HCT116 (cell line): ENCODE results near the gene RPL19. TPM values are rescaled to one million over a fixed set of nuclear protein-coding genes. Genes with fewer than 3 reads are reported as not detected.

ENCODE experiments used
- ATAC-seq: fragments of 200-7000 bp; cut with Tn5 transposase; 2 replicates; pipeline ENCODE4 v1.9.1; 2020; ENCODE audit warnings: mild to moderate bottlenecking, moderate library complexity
- BruUV-seq: library from RNA; stranded (reverse); fragments of 400-500 nt; replicated peaks from 2 replicates; lab custom pipeline; 2021; lab: Mats Ljungman, UMichigan
- CTCF ChIA-PET: fragments of 300-600 bp; sonication (Branson Sonifier 250); formaldehyde crosslinking; loops from one replicate; lab custom pipeline; 2021; ENCODE audit warnings: antibody characterized with exemption; lab: Charles Lee
- POLR2A ChIA-PET: fragments of 300-600, 350-600 bp; sonication (Branson Sonifier 250); formaldehyde crosslinking; loops from one replicate; lab custom pipeline; 2021; ENCODE audit warnings: antibody characterized with exemption; lab: Charles Lee
- RAD21 ChIA-PET, 2 experiments: fragments of 300-600 bp; sonication (Branson Sonifier 250); formaldehyde crosslinking; loops; one replicate each; lab custom pipeline; 2023; ENCODE audit warnings: low total read pairs in 2 of 2; ENCODE audit not compliant: uncharacterized antibody in 2 of 2, unreplicated experiment in 2 of 2, low non-redundant PET in 1 of 2; lab: Charles Lee
- DNase-seq: peaks from one replicate; pipeline ENCODE4 v3.0.0-alpha.2; 2010; ENCODE audit warnings: low read depth, low spot score
- H2AFZ ChIP-seq: fragments of 200-600 bp; shearing (Covaris generic), sonication (generic); 2 replicates; pipeline ENCODE4 v1.6.1; 2017; ENCODE audit warnings: low read depth, mixed run types, mixed read lengths, antibody characterized with exemption, low read length; ENCODE audit not compliant: poor library complexity, severe bottlenecking
- H3K27ac ChIP-seq: 2 replicates; pipeline ENCODE4 v1.5.1; 2012; ENCODE audit warnings: low read depth, low read length
- H3K27me3 ChIP-seq: fragments of 200-600 bp; sonication (generic); 2 replicates; pipeline ENCODE4 v1.6.1; 2016; ENCODE audit warnings: mixed run types, low read length, mixed read lengths; ENCODE audit not compliant: insufficient read depth
- H3K36me3 ChIP-seq, 2 experiments: fragments of 200-500 bp in 1 of 2; fragments of 200-600 bp in 1 of 2; sonication (Bioruptor generic) in 1 of 2; sonication (generic) in 1 of 2; 2 replicates each; pipeline versions ENCODE4 v1.5.1 to v1.6.1; 2014 to 2016; ENCODE audit warnings: low read length in 2 of 2, inconsistent platforms in 1 of 2, mixed read lengths in 1 of 2, mixed run types in 1 of 2; ENCODE audit not compliant: insufficient read depth in 2 of 2, control insufficient read depth in 1 of 2
- H3K4me1 ChIP-seq, 2 experiments: fragments of 200-600 bp in 1 of 2; sonication (generic) in 1 of 2; 2 replicates each; pipeline versions ENCODE4 v1.5.1 to v1.6.1; 2012 to 2017; ENCODE audit warnings: low read length in 2 of 2, inconsistent platforms in 1 of 2, mild to moderate bottlenecking in 1 of 2, mixed read lengths in 1 of 2, mixed run types in 1 of 2, moderate library complexity in 1 of 2; ENCODE audit not compliant: insufficient read depth in 2 of 2, control insufficient read depth in 1 of 2
- H3K4me2 ChIP-seq: fragments of 200-600 bp; sonication (generic); 2 replicates; pipeline ENCODE4 v1.6.1; 2017; ENCODE audit warnings: mixed run types, low read length, mixed read lengths
- H3K4me3 ChIP-seq, 2 experiments: fragments of 200-600 bp in 1 of 2; sonication (generic) in 1 of 2; replicated peaks in 1 of 2; 2 replicates each; pipeline ENCODE4 v1.5.1; 2011 to 2016; ENCODE audit warnings: low read length in 2 of 2, control low read depth in 1 of 2, low read depth in 1 of 2, mild to moderate bottlenecking in 1 of 2, mixed read lengths in 1 of 2, mixed run types in 1 of 2
- H3K79me2 ChIP-seq: fragments of 200-600 bp; sonication (generic); 2 replicates; pipeline ENCODE4 v1.6.1; 2017; ENCODE audit warnings: mild to moderate bottlenecking, mixed run types, low read length, moderate library complexity, mixed read lengths; ENCODE audit not compliant: insufficient read depth
- H3K9ac ChIP-seq: fragments of 200-600 bp; sonication (generic); 2 replicates; pipeline ENCODE4 v1.6.1; 2016; ENCODE audit warnings: low read length, mixed read lengths
- H3K9me2 ChIP-seq: fragments of 200-600 bp; sonication (generic), shearing (Covaris generic); 2 replicates; pipeline ENCODE4 v1.6.1; 2017; ENCODE audit warnings: mixed run types, mild to moderate bottlenecking, moderate library complexity; ENCODE audit not compliant: insufficient read depth
- H3K9me3 ChIP-seq, 2 experiments: fragments of 200-500 bp in 1 of 2; fragments of 200-600 bp in 1 of 2; sonication (Bioruptor generic) in 1 of 2; sonication (generic) in 1 of 2; 2 replicates each; pipeline ENCODE4 v1.6.1; 2014 to 2017; ENCODE audit warnings: low read length in 2 of 2, mixed read lengths in 2 of 2, inconsistent platforms in 1 of 2, low read depth in 1 of 2, mild to moderate bottlenecking in 1 of 2, mixed run types in 1 of 2, moderate library complexity in 1 of 2; ENCODE audit not compliant: control insufficient read depth in 1 of 2, insufficient read depth in 1 of 2
- H4K20me1 ChIP-seq: fragments of 200-600 bp; sonication (generic), shearing (Covaris generic); 2 replicates; pipeline ENCODE4 v1.6.1; 2017; ENCODE audit warnings: mixed run types, mild to moderate bottlenecking, moderate library complexity; ENCODE audit not compliant: insufficient read depth
- MAX ChIP-seq: IDR thresholded peaks from 2 replicates; pipeline ENCODE4 v1.6.1; 2012
- POLR2AphosphoS5 ChIP-seq: IDR thresholded peaks from 2 replicates; pipeline ENCODE4 v1.6.1; 2011; ENCODE audit warnings: mild to moderate bottlenecking, low read depth, low read length, moderate library complexity
- RAD21 ChIP-seq: IDR thresholded peaks from 2 replicates; pipeline ENCODE4 v1.6.1; 2012; ENCODE audit warnings: low read depth, mild to moderate bottlenecking
- REST ChIP-seq: IDR thresholded peaks from 2 replicates; pipeline ENCODE4 v1.6.1; 2012; ENCODE audit warnings: low read depth
- SIN3A ChIP-seq: IDR thresholded peaks from 2 replicates; pipeline ENCODE4 v1.6.1; 2012; ENCODE audit warnings: low read depth
- SP1 ChIP-seq: IDR thresholded peaks from 2 replicates; pipeline ENCODE4 v1.6.1; 2012; ENCODE audit warnings: low read depth
- TCF7L2 ChIP-seq: IDR thresholded peaks from 2 replicates; pipeline ENCODE4 v1.7.0; 2011; ENCODE audit warnings: borderline replicate concordance, inconsistent platforms; ENCODE audit not compliant: insufficient read depth, insufficient read length; ENCODE audit errors: extremely low read depth
- ZFX ChIP-seq: fragments of 450-650 bp; IDR thresholded peaks from 2 replicates; pipeline ENCODE4 v1.6.1; 2017
- intact Hi-C: fragments of 100-400 bp; cut with micrococcal nuclease; formaldehyde crosslinking; loops from 2 replicates; pipeline ENCODE4 v1.10.0; 2022
- total RNA-seq: library from RNA; stranded (reverse); gene quantifications from one replicate; pipeline ENCODE4 v1.2.1, GENCODE V29; 2021; ENCODE audit not compliant: unreplicated experiment

Gene RPL19
- total RNA-seq, 1 experiment from 2014 or later, result 2,276 TPM

GRCh38 chr17:39212195-39212810 is 12.2 kb downstream of the RPL19 start:
- no peaks in the 10 kb centered on the region for H3K9me2 ChIP-seq

GRCh38 chr17:39212841-39213480 is 12.9 kb downstream of the RPL19 start:
- peak overlapping the region; percentile 30; the same call in 1 of the 2 replicates for H3K27ac ChIP-seq
- intact Hi-C loops, result no loop called here
- no peak for TF ChIP-seq MAX
- no peak for TF ChIP-seq SP1
- no peak for TF ChIP-seq RAD21
- TF ChIP-seq REST, result no peak
- TF ChIP-seq ZFX, result no peak
- TF ChIP-seq SIN3A, result no peak
- no peak for TF ChIP-seq TCF7L2
- no peak for TF ChIP-seq POLR2AphosphoS5
- TF ChIP-seq, all 23 proteins: peak for 0
- H4K20me1 ChIP-seq, result no peaks in the 10 kb centered on the region
- no peaks in the 10 kb centered on the region for H3K27me3 ChIP-seq
- H3K4me1 ChIP-seq, result peaks cover 20 to 34% of the 10 kb centered on the region in 2 experiments
- no peaks in the 10 kb centered on the region for H3K9me3 ChIP-seq
- H2AFZ ChIP-seq, result no peak overlapping the region
- no peaks in the 10 kb centered on the region for H3K79me2 ChIP-seq
- ChIA-PET RAD21 (no interaction called here), POLR2A (interaction anchor here (2.3 kb wide), 1 partner anchor 13 kb away, joined by 11 read pairs; the partner anchor contains the start of gene RPL19), CTCF (interaction anchor here (1.3 to 1.9 kb wide), 2 partner anchors 23 to 25 kb away, joined by 4 to 6 read pairs; no protein-coding TSS in a partner anchor)
- no peak overlapping the region for H3K9ac ChIP-seq
- H3K36me3 ChIP-seq, result no peaks in the 10 kb centered on the region
- no peak overlapping the region; a peak in 1 of 4 replicates for H3K4me3 ChIP-seq
- ATAC-seq (no peak), DNase-seq (no peak)
- no peaks in the 10 kb centered on the region for H3K9me2 ChIP-seq
- H3K4me2 ChIP-seq, result peak overlapping the region; percentile 58
- no TSS peak for BruUV-seq

More at GRCh38 chr17:39212195-39212810, 12.2 kb downstream of the RPL19 start:
- no peaks in the 10 kb centered on the region for H4K20me1 ChIP-seq
- no peak overlapping the region for H3K4me3 ChIP-seq
- RAD21 ChIA-PET, result no interaction called here
- no peak overlapping the region for H2AFZ ChIP-seq
- 0 out of 2 replicates have a peak overlapping the region, but pooled peaks have one; percentile 58 for H3K4me2 ChIP-seq
- intact Hi-C loops, result no loop called here
- ATAC-seq (no peak), DNase-seq (no peak)
- no peaks in the 10 kb centered on the region for H3K79me2 ChIP-seq
- POLR2A ChIA-PET, result no interaction called here
- H3K9me3 ChIP-seq, result no peaks in the 10 kb centered on the region
- H3K27ac ChIP-seq, result no peak overlapping the region
- H3K36me3 ChIP-seq, result no peaks in the 10 kb centered on the region
- no peak for TF ChIP-seq SIN3A
- no peak for TF ChIP-seq SP1
- CTCF ChIA-PET, result interaction anchor here (1.3 to 1.9 kb wide), 2 partner anchors 23 to 26 kb away, joined by 4 to 6 read pairs; no protein-coding TSS in a partner anchor
- H3K4me1 ChIP-seq, result peaks cover 20 to 35% of the 10 kb centered on the region in 2 experiments
- no peak overlapping the region for H3K9ac ChIP-seq
- no peaks in the 10 kb centered on the region for H3K27me3 ChIP-seq
- BruUV-seq, result no TSS peak
